SIG-M5 treated with dmso at 0.1 percent for 504 hours (cell line): ENCODE results near the gene CDK6.

ENCODE experiments used
- DNase-seq: peaks from one replicate; lab custom pipeline; 2025; ENCODE audit not compliant: unreplicated experiment; lab: John Stamatoyannopoulos, UW

CDK6 gene

GRCh38 chr7:92685136-92686042 lies 151.0 kb downstream of the CDK6 start:
- no peak for DNase-seq

GRCh38 chr7:92684274-92684673 lies 152.1 kb downstream of the CDK6 start:
- DNase-seq: no peak

DNA sequence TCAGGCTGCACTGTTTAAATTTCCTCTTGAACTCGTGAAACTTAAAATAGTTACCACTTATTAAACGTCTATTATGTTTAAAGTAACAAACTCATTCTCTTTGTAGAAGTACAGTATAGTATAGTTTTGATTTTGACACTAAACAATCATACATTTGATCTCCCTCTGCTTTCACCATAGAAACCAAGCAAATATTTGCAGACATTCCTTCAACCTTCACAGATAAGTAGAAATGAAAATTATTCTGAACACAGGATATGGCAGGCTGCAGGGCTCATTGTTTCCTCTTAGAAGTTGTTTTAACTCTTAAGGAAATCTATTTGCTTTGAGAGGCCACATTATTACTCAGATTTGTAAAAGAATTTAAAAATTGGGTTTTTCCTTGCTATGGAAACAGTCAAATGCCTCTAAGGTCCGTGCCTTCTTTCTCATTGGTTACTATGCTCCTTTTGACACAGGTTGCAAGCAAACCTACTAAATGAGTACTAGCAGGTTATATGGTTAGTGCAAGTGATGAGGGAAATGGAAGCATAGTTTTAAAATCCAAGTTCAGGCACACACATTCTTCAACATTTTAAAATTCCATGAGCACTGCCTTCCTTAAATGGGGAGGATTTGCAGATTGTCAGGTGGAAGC lies 153.4 kb downstream of the CDK6 start:
- no peak for DNase-seq

GRCh38 chr7:92682330-92682729 lies 154.0 kb downstream of the CDK6 start:
- DNase-seq: no peak

- no peak for DNase-seq
Measured at GRCh38 chr7:92681633-92682032, 154.7 kb downstream of the CDK6 start.

GRCh38 chr7:92680442-92680841 lies 155.9 kb downstream of the CDK6 start:
- no peak for DNase-seq

DNA sequence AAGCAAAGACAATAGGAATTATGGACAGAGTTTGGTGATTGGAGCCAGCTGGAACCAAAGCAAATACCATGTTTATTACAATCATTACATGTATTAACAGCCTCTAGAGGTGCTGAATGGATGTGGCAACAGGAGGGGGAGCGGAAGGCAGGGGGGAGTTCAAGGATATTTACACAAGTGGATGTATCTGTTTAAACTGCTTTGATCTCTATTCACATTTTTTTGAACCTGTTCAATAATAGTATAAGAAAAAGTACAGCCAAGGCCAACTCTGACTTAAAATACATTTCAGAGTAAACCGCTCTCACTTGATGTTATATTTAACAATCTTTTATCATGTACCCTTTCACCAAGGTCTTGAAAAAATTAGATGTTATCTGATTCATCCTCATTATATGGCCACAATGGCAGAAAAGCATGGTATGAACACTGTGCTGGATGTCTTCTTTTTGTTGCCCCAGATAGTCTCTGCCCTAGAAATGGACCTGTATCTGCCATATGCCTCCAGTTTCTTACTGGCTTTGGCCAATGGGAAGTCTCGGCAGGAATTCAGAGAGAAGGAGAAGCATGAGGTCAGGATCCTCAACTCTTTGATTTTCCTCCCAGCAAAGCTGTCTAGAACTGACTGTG lies 158.0 kb downstream of the CDK6 start:
- DNase-seq: no peak

DNA sequence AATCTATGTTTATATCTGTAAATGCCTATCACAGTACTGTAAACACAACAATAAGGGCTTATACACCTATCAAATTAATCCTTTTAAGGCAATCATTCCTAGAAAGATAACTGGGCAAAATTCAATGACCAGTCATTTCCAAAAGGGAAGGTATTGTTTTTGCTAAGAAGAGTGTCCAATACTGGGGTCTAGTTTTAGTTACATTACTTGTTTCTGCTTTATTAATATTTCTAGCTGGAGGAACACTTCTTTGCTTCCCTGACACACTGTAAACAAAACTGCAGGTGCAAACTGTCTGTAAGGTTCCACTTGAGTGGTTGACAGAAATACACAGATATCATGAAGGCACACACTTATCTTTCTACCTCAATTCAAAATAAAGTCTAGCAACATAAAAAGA lies 162.0 kb downstream of the CDK6 start:
- DNase-seq: no peak

DNA sequence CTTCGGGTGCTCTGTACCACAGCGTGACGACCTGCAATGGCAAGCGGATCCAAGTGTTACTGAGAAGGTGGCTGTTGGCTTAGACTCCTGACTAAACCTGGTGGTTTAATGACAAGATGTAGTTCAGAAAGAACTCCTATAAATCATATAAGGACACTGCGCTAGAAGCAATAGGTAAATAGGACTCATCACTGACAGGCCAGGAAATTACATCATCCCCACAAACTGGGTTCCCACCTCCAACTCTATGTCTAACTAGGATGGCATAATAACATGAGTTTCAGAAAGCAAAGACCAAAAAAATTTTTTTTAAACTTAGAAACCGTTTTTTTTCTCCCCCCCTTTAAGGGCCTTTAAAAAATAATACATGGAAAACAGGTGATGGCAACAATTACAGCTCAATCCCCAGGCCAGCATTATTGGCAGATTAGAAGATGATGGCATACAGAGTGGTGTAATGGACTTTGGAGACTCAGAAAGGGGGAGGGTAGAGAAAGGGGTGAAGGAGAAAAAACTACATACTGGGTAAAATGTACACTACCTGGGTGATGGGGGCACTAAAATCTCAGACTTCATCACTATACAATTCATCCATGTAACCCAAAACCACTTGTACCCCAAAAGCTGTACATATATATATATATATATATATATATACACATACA lies 164.7 kb downstream of the CDK6 start:
- no peak for DNase-seq

DNA sequence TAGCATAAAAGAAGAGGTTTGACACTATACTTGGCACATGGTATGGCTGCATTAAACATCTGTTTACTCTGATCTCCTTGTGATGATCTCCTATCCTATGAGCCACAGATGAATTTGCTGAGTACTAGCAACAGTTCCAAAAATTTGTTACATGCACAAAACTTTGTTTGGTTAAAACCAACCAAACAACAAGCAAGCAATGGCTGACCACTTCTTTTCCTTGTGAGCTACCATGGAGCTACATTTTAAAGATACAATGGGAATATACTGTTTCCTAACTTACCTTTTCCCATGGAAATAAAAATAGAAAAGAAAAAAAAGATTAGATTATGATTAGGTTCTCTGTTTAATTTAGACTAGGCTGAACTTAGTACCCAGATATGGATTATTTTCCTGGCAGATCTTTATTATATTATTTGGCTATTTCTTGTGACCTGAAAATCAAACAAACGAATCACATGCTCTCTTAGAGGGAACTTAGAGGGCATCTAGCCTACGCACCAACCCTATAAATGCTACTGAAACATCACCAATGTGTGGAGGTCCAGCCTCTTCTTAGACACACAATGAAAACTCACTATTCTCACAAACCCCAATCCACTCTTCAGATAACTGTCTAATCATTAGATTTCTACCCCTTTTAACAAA lies 166.0 kb downstream of the CDK6 start:
- no peak for DNase-seq

GRCh38 chr7:92669616-92670165 lies 166.7 kb downstream of the CDK6 start:
- no peak for DNase-seq

- DNase-seq: no peak
Measured at GRCh38 chr7:92668564-92668963, 167.8 kb downstream of the CDK6 start.

DNA sequence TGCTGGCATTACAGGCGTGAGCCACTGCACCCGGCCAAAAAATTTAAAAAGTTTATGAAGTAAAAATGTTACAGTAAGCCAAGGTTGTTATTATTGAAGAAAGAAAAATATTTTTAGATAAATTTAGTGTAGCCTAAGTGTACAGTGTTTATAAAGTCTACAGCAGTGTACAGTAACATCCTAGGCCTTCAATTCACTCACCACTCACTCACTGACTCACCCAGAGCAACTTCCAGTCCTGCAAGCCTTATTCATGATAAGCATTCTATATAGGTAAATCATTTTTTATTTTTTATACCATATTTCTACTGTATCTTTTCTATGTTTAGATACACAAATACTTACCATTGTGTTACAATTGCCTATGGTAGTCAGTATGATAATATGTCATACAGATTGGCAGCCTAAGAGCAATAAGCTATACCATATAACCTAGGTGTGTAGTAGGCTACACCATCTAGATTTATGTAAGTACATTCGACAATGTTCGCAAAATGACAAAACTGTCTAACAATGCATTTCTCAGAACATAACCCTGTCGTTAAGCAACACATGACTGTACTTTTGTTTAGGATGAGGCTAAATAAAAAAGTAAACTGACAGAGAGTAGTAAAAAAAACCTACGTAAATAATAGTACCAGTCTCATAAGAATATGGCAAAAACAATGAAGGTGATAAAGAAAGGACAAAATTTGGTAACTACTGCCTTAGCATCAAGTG lies 168.4 kb downstream of the CDK6 start:
- DNase-seq: no peak

DNA sequence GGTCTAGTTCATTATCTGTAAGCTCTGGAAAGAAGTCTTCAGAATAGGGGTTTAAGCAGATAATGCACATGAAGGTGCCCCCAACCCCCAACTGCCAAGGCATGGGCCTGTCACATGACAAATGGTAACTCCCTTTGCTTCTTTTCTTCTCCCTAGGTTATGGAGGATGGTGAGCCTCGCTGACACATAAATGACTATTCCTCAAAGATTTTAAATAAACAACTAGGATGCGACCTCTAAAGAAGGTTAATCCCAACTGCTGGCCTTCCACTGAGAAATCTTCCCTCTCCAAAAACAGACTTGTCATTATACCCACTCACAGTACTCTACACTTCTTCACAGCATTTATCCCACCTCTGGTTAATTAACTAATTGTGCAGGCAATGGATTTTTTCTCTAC lies 170.4 kb downstream of the CDK6 start:
- no peak for DNase-seq

DNA sequence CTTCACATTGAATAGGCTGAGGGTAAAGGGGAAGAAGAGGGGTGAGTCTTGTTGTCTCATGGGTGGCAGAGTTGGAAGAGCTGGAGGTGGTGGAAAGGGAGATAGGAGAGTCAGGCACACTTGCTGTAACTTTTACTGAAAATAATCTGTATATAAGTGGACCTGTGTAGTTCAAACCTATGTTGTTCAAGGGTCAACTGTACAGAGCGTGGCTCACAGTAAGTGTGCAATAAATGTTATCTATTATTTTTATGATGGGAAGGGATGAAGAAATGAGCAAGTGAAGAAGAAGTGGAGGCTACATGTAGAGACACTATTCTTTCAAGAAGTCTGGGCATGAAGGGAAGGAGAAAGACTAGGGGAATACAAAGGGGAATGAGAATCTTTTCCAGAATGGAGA lies 174.7 kb downstream of the CDK6 start:
- DNase-seq: no peak

DNA sequence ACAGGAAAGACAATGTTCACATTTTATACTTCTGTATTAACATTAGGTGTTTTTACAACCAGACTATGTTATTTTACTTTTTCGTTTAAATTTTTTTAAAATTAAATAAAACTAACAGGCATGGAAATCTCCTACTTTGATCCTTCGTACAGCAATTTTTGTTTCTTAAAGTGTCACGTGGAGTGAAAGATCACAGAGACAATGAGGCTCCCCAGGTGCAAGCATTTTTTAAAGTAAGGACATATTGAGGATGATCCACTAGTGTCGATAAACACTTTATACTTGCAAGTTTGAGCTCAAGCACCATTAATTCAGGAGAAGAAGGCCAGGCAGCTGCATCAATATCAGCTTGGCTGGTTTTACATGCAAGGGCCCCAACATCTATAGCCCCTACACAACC lies 177.7 kb downstream of the CDK6 start:
- DNase-seq: no peak

DNA sequence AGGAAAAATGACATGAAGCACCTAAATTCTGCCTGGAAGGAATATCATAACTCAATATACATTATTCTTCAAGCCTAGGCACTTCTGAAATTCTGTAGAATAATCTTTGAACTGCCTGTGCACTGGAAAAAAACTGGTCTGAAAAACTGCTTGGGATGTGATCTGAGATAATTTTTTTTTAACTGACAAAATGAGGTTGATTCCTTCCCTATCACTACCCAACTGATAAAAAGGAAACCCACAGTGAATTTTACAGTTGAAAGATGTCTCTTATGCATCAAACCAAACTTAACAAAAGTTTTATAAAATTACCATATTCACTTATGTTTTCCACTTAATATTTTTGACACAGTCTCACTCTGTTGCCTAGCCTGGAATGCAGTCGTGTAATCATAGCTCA lies 179.0 kb downstream of the CDK6 start:
- DNase-seq: no peak

GRCh38 chr7:92656121-92656520 lies 180.3 kb downstream of the CDK6 start:
- no peak for DNase-seq

DNA sequence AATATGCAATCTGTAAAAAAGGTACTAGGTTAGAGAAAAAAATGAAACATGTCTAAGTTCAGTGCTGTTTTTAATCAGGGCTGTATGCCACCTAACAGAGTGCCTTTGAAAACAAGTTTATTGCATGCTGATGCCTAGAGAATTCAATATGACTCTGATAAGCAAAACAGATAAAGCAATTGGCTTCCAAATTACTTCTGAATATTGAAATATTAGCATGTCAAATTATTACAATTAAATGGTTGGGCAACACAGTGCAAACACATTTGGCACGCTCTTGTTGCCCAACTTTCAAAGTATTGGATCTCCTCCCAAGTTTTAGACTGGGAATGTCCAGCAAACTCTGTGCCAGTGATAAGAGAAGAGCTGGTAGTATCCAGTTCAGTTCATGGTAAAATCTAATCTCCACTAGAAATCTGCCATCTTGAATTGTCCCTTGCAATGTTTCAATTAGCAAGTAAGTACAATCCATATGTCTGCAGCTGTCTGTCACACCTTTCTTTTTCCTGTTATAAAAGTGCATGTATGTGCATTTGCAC lies 181.0 kb downstream of the CDK6 start:
- no peak for DNase-seq

DNA sequence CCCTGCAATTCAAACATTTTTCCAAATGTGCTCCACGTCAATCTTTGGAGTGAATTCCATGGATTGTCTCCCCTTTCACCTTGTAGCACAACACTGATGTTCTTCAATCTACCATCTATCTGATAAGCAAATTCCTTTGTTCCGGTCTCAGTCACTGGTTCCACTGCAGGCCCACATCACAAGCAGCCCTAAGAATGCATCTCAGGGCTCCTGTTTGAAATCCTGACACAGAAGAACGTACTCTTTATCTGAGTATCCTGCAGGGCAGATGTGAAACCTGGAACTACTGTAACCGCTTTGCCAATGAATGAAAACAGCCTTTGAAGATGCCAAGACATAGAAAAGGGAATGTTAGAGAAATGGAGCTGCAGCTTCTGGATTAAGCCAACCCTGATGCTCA lies 183.2 kb downstream of the CDK6 start:
- no peak for DNase-seq
